ENCODE data around the gene GPR171.

The GPR171 gene

DNA sequence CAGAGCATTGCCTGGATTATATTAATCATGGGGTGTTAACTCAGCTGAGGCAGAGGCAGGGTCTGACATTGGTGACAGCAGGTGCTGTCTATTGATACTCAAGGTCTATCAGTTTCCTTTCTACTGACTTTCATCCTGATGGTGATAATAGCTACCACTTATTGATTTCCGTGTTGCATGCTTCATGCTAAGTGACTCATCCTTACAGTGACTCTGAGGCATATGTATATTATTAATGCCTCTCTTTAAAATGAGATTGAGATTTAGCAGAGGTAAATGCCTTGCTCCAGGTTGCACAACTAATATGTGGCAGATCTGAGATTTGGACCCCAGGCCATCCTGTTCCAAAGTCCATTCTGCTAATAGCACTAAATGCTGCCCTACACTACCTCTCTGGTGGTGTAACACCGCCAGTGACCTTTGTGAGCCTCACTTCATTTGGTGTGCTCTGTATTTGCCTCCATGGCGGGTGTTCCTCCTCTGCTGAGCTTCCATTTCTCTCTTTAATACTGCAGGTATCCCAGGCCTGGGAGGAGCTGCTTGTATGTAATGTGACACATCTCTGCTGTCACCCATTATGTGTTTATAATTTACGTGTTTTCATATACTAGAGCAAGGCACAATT, 50.4 kb downstream of the GPR171 start:
- no peaks in the 10 kb centered on the region for H3K36me3 ChIP-seq (ENCODE audit: control insufficient read depth in 1 of 2, insufficient read depth in 2 of 2, low read length in 2 of 2)
- no peaks in the 10 kb centered on the region for H3K9me3 ChIP-seq (ENCODE audit: control insufficient read depth in 1 of 2, low read length in 2 of 2)
- no peaks in the 10 kb centered on the region for H3K27me3 ChIP-seq (ENCODE audit: low read depth, low read length)
- no peaks in the 10 kb centered on the region for H3K4me1 ChIP-seq (ENCODE audit: control insufficient read depth in 1 of 2, insufficient read depth in 2 of 2, low read length in 2 of 2)
- H3K27ac ChIP-seq (ENCODE audit: low read length): no peak overlapping the region
- H3K4me3 ChIP-seq (ENCODE audit: low read depth in 1 of 2, low read length in 2 of 2): no peak overlapping the region

All from muscle layer of duodenum (tissue), 2 donors.